GM21390 (cell line): ENCODE data around the gene EHBP1.
"Not testable (repeated sequence)": the region's sequence is repeated elsewhere in the genome, so short reads cannot be mapped to it uniquely, and the experiment has no call there.

ENCODE experiments used
- ATAC-seq: cut with Tn5 transposase; IDR thresholded peaks from one replicate; pipeline ENCODE4 v1.9.1; 2021; ENCODE audit not compliant: unreplicated experiment

EHBP1 gene

GRCh38 chr2:63058144-63058920, 352.8 kb downstream of the EHBP1 start:
- no peak for ATAC-seq

GRCh38 chr2:63058921-63059792, 353.6 kb downstream of the EHBP1 start:
- no peak for ATAC-seq

GRCh38 chr2:63059793-63060471, 354.4 kb downstream of the EHBP1 start:
- ATAC-seq: no peak

- ATAC-seq: no peak
Measured at GRCh38 chr2:63060472-63060991, 355.0 kb downstream of the EHBP1 start.

- no peak for ATAC-seq
Measured at GRCh38 chr2:63064197-63064596, 358.7 kb downstream of the EHBP1 start.

- no peak for ATAC-seq
Measured at GRCh38 chr2:63064661-63065060, 359.1 kb downstream of the EHBP1 start.

GRCh38 chr2:63066265-63066664, 360.8 kb downstream of the EHBP1 start:
- no peak for ATAC-seq

GRCh38 chr2:63066838-63067237, 361.3 kb downstream of the EHBP1 start:
- ATAC-seq: no peak

GRCh38 chr2:63071664-63072063, 366.2 kb downstream of the EHBP1 start:
- no peak for ATAC-seq

GRCh38 chr2:63073994-63074393, 368.5 kb downstream of the EHBP1 start:
- ATAC-seq: no peak

- not testable (repeated sequence) for ATAC-seq
Measured at GRCh38 chr2:63074399-63074798, 368.9 kb downstream of the EHBP1 start.

GRCh38 chr2:63078852-63079606, 373.5 kb downstream of the EHBP1 start:
- no peak for ATAC-seq

GRCh38 chr2:63081404-63081803, 375.9 kb downstream of the EHBP1 start:
- no peak for ATAC-seq

GRCh38 chr2:63086687-63087086, 381.2 kb downstream of the EHBP1 start:
- no peak for ATAC-seq

GRCh38 chr2:63092401-63092800, 386.9 kb downstream of the EHBP1 start:
- ATAC-seq: no peak

- ATAC-seq: no peak
Measured at GRCh38 chr2:63092857-63093256, 387.3 kb downstream of the EHBP1 start.

- no peak for ATAC-seq
Measured at GRCh38 chr2:63093502-63093901, 388.0 kb downstream of the EHBP1 start.
